ENCODE measurements around the gene KMO.
A peak's percentile ranks its signal among the peaks of the same experiment; 100 is the strongest.

The KMO gene

GRCh38 chr1:241598249-241598648, 66.1 kb downstream of the KMO start:
- no peak for DNase-seq

GRCh38 chr1:241600496-241600901, 68.3 kb downstream of the KMO start:
- no peak for DNase-seq

- no peak for DNase-seq
Observed at GRCh38 chr1:241603731-241604245, 71.6 kb downstream of the KMO start.

- DNase-seq, result no peak
Observed at GRCh38 chr1:241605146-241605805, 73.1 kb downstream of the KMO start.

GRCh38 chr1:241606544-241606943, 74.4 kb downstream of the KMO start:
- DNase-seq, result no peak

- no peak for DNase-seq
Observed at GRCh38 chr1:241607497-241607896, 75.3 kb downstream of the KMO start.

GRCh38 chr1:241608379-241609033, 76.3 kb downstream of the KMO start:
- no peak for DNase-seq

- no peak for DNase-seq
Observed at GRCh38 chr1:241610056-241610815, 78.1 kb downstream of the KMO start.

- no peak for DNase-seq
Observed at GRCh38 chr1:241611063-241611462, 78.9 kb downstream of the KMO start.

GRCh38 chr1:241611736-241612135, 79.6 kb downstream of the KMO start:
- DNase-seq, result no peak

- DNase-seq, result no peak
Observed at GRCh38 chr1:241612533-241613477, 80.6 kb downstream of the KMO start.

- DNase-seq, result no peak
Observed at GRCh38 chr1:241614144-241614543, 82.0 kb downstream of the KMO start.

GRCh38 chr1:241614572-241614971, 82.4 kb downstream of the KMO start:
- DNase-seq, result no peak

- DNase-seq, result no peak
Observed at GRCh38 chr1:241615043-241615974, 83.1 kb downstream of the KMO start.

GRCh38 chr1:241617426-241617825, 85.2 kb downstream of the KMO start:
- DNase-seq, result no peak

GRCh38 chr1:241622669-241623068, 90.5 kb downstream of the KMO start:
- DNase-seq, result no peak

- DNase-seq, result no peak
Observed at GRCh38 chr1:241624935-241625334, 92.8 kb downstream of the KMO start.

- DNase-seq, result peak in 1 of 2 donors; percentile 41
Observed at GRCh38 chr1:241627453-241628259, 95.5 kb downstream of the KMO start.

GRCh38 chr1:241630005-241630404, 97.8 kb downstream of the KMO start:
- DNase-seq, result no peak

- no peak for DNase-seq
Observed at GRCh38 chr1:241630476-241630875, 98.3 kb downstream of the KMO start.

GRCh38 chr1:241630899-241631298, 98.7 kb downstream of the KMO start:
- DNase-seq, result no peak
